ENCODE measurements around the gene NOXA1.
"Not testable (repeated sequence)": the region's sequence is repeated elsewhere in the genome, so short reads cannot be mapped to it uniquely, and the experiment has no call there.

NOXA1 gene

GRCh38 chr9:137406085-137406760 is 17.0 kb upstream of the NOXA1 start:
- no peak for DNase-seq (ENCODE audit: low spot score)

GRCh38 chr9:137406876-137407589 is 16.2 kb upstream of the NOXA1 start:
- DNase-seq (ENCODE audit: low spot score), result no peak

GRCh38 chr9:137407590-137408300 is 15.4 kb upstream of the NOXA1 start:
- no peak for DNase-seq (ENCODE audit: low spot score)

GRCh38 chr9:137408651-137409405 is 14.4 kb upstream of the NOXA1 start:
- DNase-seq (ENCODE audit: low spot score), result no peak

- no peak for DNase-seq (ENCODE audit: low spot score)
These were observed 13.7 kb upstream of the NOXA1 start for GRCh38 chr9:137409515-137409914.

GRCh38 chr9:137410236-137410890 is 12.8 kb upstream of the NOXA1 start:
- not testable (repeated sequence) for DNase-seq (ENCODE audit: low spot score)

GRCh38 chr9:137410891-137411249 is 12.3 kb upstream of the NOXA1 start:
- no peak for DNase-seq (ENCODE audit: low spot score)

GRCh38 chr9:137411260-137411644 is 11.9 kb upstream of the NOXA1 start:
- DNase-seq (ENCODE audit: low spot score), result no peak

- DNase-seq (ENCODE audit: low spot score), result peak; percentile 46
These were observed 11.4 kb upstream of the NOXA1 start for GRCh38 chr9:137411645-137412380.

- DNase-seq (ENCODE audit: low spot score), result no peak
These were observed 10.8 kb upstream of the NOXA1 start for GRCh38 chr9:137412431-137412830.

- no peak for DNase-seq (ENCODE audit: low spot score)
These were observed 7.7 kb upstream of the NOXA1 start for GRCh38 chr9:137415451-137415850.

- DNase-seq (ENCODE audit: low spot score), result no peak
These were observed 7.1 kb upstream of the NOXA1 start for GRCh38 chr9:137416006-137416562.

- DNase-seq (ENCODE audit: low spot score), result no peak
These were observed 6.5 kb upstream of the NOXA1 start for GRCh38 chr9:137416563-137417151.

- DNase-seq (ENCODE audit: low spot score), result no peak
These were observed 5.8 kb upstream of the NOXA1 start for GRCh38 chr9:137417161-137418021.

GRCh38 chr9:137421838-137422603 is 1.2 kb upstream of the NOXA1 start:
- DNase-seq (ENCODE audit: low spot score), result peak; percentile 46

GRCh38 chr9:137423514-137424291 is 510 bp downstream of the NOXA1 start:
- DNase-seq (ENCODE audit: low spot score), result no peak

- no peak for DNase-seq (ENCODE audit: low spot score)
These were observed 3.0 kb downstream of the NOXA1 start for GRCh38 chr9:137426018-137426681.
